Measurements from ENCODE around the gene NPAS3. TPM values are rescaled to one million over a fixed set of nuclear protein-coding genes. Genes with fewer than 3 reads are reported as not detected.

Gene NPAS3
- total RNA-seq, 2 donors from 2014 or later, result 1.1 to 1.8 TPM

DNA sequence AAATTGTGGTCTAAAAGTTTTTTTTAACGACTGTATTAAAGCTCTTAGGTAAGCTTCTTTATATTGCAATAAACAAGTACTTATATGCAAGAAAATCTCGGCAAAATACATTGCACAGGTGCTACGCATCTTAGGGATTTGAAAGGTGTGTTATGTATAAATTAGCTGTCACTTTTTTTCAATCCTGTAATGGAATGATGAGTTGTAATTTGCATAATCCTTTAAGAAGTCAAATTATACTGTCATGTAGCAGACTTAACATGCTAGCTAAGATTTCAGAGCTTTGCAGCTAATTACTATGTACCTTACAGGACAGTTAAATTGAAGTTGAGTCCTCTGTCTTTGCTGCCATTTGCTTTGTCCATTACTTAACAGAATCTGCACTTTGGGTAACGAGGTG lies 117.5 kb downstream of the NPAS3 start:
- H3K36me3 ChIP-seq, result no peaks in the 10 kb centered on the region

GRCh38 chr14:33057585-33057984 lies 118.9 kb downstream of the NPAS3 start:
- intact Hi-C loops (cut with DNase I), result no loop called here

More for the DNA sequence above, 117.5 kb downstream of the NPAS3 start:
- Histone ChIP-seq H3K27ac (no peak overlapping the region), H3K9me3 (no peaks in the 10 kb centered on the region), H3K4me1 (replicated peaks) (no peaks in the 10 kb centered on the region), H3K4me3 (no peak overlapping the region), H3K27me3 (replicated peaks; ENCODE audit: insufficient read depth) (no peaks in the 10 kb centered on the region)
- intact Hi-C loops (cut with DNase I), result no loop called here
- 86% methylated on average over 4 of the region's 4 CpGs for WGBS
- DNase-seq (ENCODE audit: low spot score), result no peak
- no peak for TF ChIP-seq CTCF (IDR thresholded peaks at IDR 0.05)
- TF ChIP-seq POLR2AphosphoS5 (IDR thresholded peaks at IDR 0.05), result no peak
- TF ChIP-seq POLR2A (IDR thresholded peaks at IDR 0.05), result no peak

GRCh38 chr14:33061667-33062325 lies 123.1 kb downstream of the NPAS3 start:
- H3K27me3 ChIP-seq (replicated peaks; ENCODE audit: insufficient read depth), result no peaks in the 10 kb centered on the region
- intact Hi-C loops (cut with DNase I), result no loop called here
- H3K4me3 ChIP-seq, result no peak overlapping the region
- H3K27ac ChIP-seq, result no peak overlapping the region
- 84% methylated on average over 6 of the region's 6 CpGs for WGBS
- no peaks in the 10 kb centered on the region for H3K9me3 ChIP-seq
- no peaks in the 10 kb centered on the region for H3K36me3 ChIP-seq
- no peak for DNase-seq (ENCODE audit: low spot score)
- no peaks in the 10 kb centered on the region for H3K4me1 ChIP-seq (replicated peaks)
- TF ChIP-seq POLR2AphosphoS5 (IDR thresholded peaks at IDR 0.05), result no peak
- TF ChIP-seq CTCF (IDR thresholded peaks at IDR 0.05), result no peak
- no peak for TF ChIP-seq POLR2A (IDR thresholded peaks at IDR 0.05)

More at GRCh38 chr14:33057585-33057984, 118.9 kb downstream of the NPAS3 start:
- no peaks in the 10 kb centered on the region for H3K4me1 ChIP-seq (replicated peaks)
- no peak overlapping the region for H3K4me3 ChIP-seq
- no peaks in the 10 kb centered on the region for H3K9me3 ChIP-seq
- H3K36me3 ChIP-seq, result no peaks in the 10 kb centered on the region
- no peak for DNase-seq (ENCODE audit: low spot score)
- no peak overlapping the region for H3K27ac ChIP-seq
- TF ChIP-seq POLR2A (IDR thresholded peaks at IDR 0.05), result no peak
- TF ChIP-seq POLR2AphosphoS5 (IDR thresholded peaks at IDR 0.05), result no peak
- no peak for TF ChIP-seq CTCF (IDR thresholded peaks at IDR 0.05)
- 37% methylated on average over 4 of the region's 4 CpGs for WGBS
- no peaks in the 10 kb centered on the region for H3K27me3 ChIP-seq (replicated peaks; ENCODE audit: insufficient read depth)

DNA sequence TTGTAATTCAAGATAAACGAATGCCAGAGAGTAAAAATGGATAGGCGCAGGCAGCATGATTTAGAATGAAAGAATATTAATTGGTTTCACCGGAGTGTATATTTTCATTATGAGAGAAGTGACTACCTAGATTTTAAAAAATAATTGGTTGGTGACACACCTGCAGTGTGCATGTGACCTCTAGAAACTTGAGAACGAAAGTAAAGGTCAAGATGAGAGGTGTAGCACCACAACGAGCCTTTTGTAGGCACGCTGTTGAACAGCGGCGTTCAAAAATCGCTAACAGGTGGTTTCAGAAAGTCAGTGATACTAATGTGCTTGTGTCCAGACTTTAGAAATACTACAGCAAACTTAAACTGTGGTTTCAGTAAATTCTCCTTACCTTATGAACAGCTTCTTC lies 123.8 kb downstream of the NPAS3 start:
- no peaks in the 10 kb centered on the region for H3K9me3 ChIP-seq
- no peak overlapping the region for H3K27ac ChIP-seq
- TF ChIP-seq POLR2A (IDR thresholded peaks at IDR 0.05), result no peak
- intact Hi-C loops (cut with DNase I), result no loop called here
- H3K4me3 ChIP-seq, result no peak overlapping the region
- H3K4me1 ChIP-seq (replicated peaks), result no peaks in the 10 kb centered on the region
- WGBS, result 86% methylated on average over 9 of the region's 9 CpGs
- H3K36me3 ChIP-seq, result no peaks in the 10 kb centered on the region
- no peak for DNase-seq (ENCODE audit: low spot score)
- H3K27me3 ChIP-seq (replicated peaks; ENCODE audit: insufficient read depth), result no peaks in the 10 kb centered on the region

- TF ChIP-seq CTCF (IDR thresholded peaks at IDR 0.05) (no peak), POLR2A (IDR thresholded peaks at IDR 0.05) (no peak), POLR2AphosphoS5 (IDR thresholded peaks at IDR 0.05) (no peak)
These were observed 124.2 kb downstream of the NPAS3 start for GRCh38 chr14:33062881-33063280.

More at GRCh38 chr14:33062881-33063280, 124.2 kb downstream of the NPAS3 start:
- WGBS, result 46% methylated on average over 2 of the region's 2 CpGs
- no peaks in the 10 kb centered on the region for H3K9me3 ChIP-seq
- no peaks in the 10 kb centered on the region for H3K36me3 ChIP-seq
- H3K27me3 ChIP-seq (replicated peaks; ENCODE audit: insufficient read depth), result no peaks in the 10 kb centered on the region
- H3K4me3 ChIP-seq, result no peak overlapping the region
- intact Hi-C loops (cut with DNase I), result no loop called here
- no peaks in the 10 kb centered on the region for H3K4me1 ChIP-seq (replicated peaks)
- H3K27ac ChIP-seq, result no peak overlapping the region
- no peak for DNase-seq (ENCODE audit: low spot score)
